Ovary (tissue), 9 donors: ENCODE data around the gene PDXDC1. TPM values are rescaled to one million over a fixed set of nuclear protein-coding genes. Genes with fewer than 3 reads are reported as not detected.
"Not testable (repeated sequence)": the region's sequence is repeated elsewhere in the genome, so short reads cannot be mapped to it uniquely, and the experiment has no call there.

Experiments
- DNase-seq, 5 donors: peaks; one replicate each; pipeline ENCODE4 v3.0.0-alpha.2; 2019 to 2020
- H3K27ac ChIP-seq, 2 donors: fragments of 200-600 bp; one replicate each; pipeline versions ENCODE4 v1.5.1 to v1.8.0; 2019 to 2022
- H3K27me3 ChIP-seq: fragments of 200-600 bp; one replicate; pipeline ENCODE4 v1.8.0; 2022
- H3K36me3 ChIP-seq: fragments of 200-600 bp; sonication (generic); one replicate; pipeline ENCODE4 v1.5.1; 2019
- H3K4me1 ChIP-seq: one replicate; pipeline ENCODE4 v1.8.1; 2013; ENCODE audit warnings: mild to moderate bottlenecking, moderate library complexity; ENCODE audit not compliant: insufficient read depth
- H3K4me3 ChIP-seq: fragments of 200-600 bp; sonication (generic); one replicate; pipeline ENCODE4 v1.5.1; 2017
- H3K9me3 ChIP-seq, 2 donors: fragments of 200-600 bp in 1 of 2; sonication (generic) in 1 of 2; one replicate each; pipeline versions ENCODE4 v1.5.1 to v1.8.1; 2013 to 2019; ENCODE audit warnings: mild to moderate bottlenecking in 1 of 2, moderate library complexity in 1 of 2
- WGBS, 3 donors: extraction: QIAGEN DNeasy Blood & Tissue Kit in 1 of 3; methylation state at CpG; one replicate each; pipeline versions ENCODE4 v1.1.5 to v1.1.7; 2013 to 2017; 5-methylcytosine and 5-hydroxymethylcytosine counted together
- intact Hi-C, 4 donors: fragments of 100-400 bp; cut with DNase I; formaldehyde crosslinking; loops; one replicate each; pipeline versions ENCODE4 v1.11.0 to v1.15.1; 2022 to 2023
- polyA plus RNA-seq, 2 donors: library from polyadenylated mRNA; stranded (reverse); fragments of 200-250 nt in 1 of 2; fragments of 350-450 nt in 1 of 2; fragmentation: Illumina TruSeq in 1 of 2; extraction: RNeasy Lipid Tissue Mini Kit (QIAGEN cat#74804) in 1 of 2; gene quantifications; one replicate each; pipeline ENCODE4 v1.2.3, GENCODE V29; 2013 to 2014
- total RNA-seq, 7 donors: library from RNA; depleted of rRNA in 2 of 7; stranded (reverse); fragments of >200 nt in 2 of 7; fragmentation: NEBNext Ultra II Directional in 3 of 7; extraction: Animal tissue kit (Norgen Biotek cat#: 25700) in 3 of 7; gene quantifications; one replicate each; pipeline versions ENCODE4 v1.1.0 to v1.2.4, GENCODE V29; 2016 to 2023
- donor health status: DM: no; HTN: no; CAD: no; lungs with moderate emphysema.
- donor health status: DM: no; HTN: no; CAD: no.
- donor health status: Bipolar disorder and iron deficiency.
- donor health status: DM: yes; HTN: yes; CAD: no.
- donor health status: DM: no; HTN: no; CAD: no.
- donor health status: DM: yes; HTN: yes; CAD: no.

The PDXDC1 gene
- total and polyA plus RNA-seq, 9 donors, result 36.9 to 69.3 (median 59.3) TPM

DNA sequence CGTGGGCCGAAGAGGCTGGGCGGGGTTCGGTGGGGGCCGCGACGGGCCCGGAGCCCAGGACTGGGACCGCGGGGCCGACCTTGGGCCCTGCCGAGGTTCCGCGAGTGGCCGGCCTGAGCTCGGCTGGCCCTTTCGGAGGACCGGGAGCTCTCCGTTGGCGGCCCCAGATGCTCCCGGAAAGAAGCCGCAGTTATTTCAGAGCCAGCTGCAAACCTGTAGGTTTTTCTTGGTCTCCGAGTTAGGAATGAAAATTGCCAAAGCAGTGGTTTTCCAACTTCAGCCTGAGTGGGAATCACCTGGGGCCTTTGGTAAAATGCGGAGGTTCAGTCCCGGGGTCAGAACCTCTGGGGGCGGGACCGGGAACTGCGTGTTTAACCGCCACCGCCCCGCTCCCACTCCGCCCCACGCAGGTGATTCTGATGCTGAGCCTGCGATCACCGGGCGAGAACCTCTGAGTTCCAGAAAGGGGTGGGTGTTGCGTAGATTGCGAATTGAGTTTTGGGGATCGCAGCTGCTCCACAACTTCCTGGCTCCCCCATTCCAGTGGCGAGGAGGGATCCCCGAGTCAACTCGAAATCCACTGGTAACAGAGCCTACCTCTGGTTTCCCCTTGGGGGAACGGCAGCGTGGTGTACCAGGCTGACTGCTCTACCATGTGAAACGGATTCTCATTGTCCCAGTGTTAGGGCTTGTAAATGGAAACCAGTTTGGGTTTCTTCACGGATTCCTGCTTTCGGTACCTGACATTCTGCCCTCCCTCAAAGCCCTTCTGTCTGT is 780 bp downstream of the PDXDC1 start:
- DNase-seq, result peak; percentile 45 to 74 (median 49)

DNA sequence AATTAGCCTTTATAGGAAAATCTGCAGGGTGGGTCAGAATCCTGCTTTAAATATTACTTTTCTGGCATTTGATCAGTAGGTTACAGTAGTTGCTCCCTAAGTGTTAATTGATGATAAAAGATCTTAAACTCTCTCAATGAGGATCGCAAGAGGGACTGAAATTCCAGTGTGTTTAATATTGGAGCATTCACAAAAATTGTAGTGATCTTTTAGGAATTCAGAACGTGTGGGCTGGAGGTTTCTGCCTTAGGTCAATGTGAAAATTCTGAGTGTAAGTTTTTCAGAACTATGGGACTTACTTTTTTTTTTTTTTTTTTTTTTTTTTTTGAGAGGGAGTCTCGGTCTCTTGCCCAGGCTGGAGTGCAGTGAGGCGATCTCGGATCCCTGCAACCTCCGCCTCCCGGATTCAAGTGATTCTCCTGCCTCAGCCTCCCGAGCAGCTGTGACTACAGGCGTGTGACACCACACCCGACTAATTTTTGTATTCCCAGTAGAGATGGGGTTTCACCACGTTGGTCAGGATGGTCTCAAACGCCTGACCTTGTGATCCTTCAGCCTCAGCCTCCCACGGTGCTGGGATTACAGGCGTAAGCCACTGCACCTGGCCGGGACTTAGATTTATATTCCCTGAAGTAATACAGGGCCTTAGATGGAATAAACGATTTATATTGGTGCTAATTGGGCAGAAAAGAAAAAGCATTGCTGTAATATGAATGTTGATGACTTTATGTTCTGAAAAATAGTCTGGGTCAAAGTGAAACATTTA is 2.3 kb downstream of the PDXDC1 start:
- H3K4me1 ChIP-seq, DNase-seq, H3K9me3 ChIP-seq, intact Hi-C loops, H3K4me3 ChIP-seq, H3K27ac ChIP-seq, H3K36me3 ChIP-seq, H3K27me3 ChIP-seq: not testable (repeated sequence)
- WGBS, 3 donors, result 50 to 61% (median 56%) methylated on average over 14 to 15 of the region's 16 CpGs

More for the DNA sequence above, 780 bp downstream of the PDXDC1 start:
- H3K27ac ChIP-seq, result peak overlapping the region; percentile 78 to 90
- H3K4me1 ChIP-seq, H3K9me3 ChIP-seq, H3K36me3 ChIP-seq, H3K27me3 ChIP-seq, intact Hi-C loops: not testable (repeated sequence)
- 2 to 5% (median 3%) methylated on average over 21 to 47 of the region's 47 CpGs for WGBS, 3 donors
- H3K4me3 ChIP-seq, result peak overlapping the region; percentile 66

DNA sequence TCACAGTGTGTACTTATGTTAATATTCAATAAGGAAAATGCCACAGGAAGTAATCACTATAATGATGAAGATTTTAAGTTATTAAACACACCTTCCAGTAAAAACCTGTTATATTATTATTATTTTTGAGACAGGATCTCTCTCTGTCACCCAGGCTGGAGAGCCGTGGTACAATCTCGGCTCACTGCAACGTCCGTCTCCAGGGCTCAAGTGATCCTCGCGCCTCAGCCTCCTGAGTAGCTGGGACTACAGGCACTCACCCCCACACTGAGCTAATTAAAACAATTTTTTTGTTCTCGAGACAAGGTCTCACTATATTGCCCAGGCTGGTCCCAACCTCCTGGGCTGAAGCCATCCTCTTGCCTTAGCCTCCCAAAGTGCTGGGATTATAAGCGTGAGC is 3.5 kb downstream of the PDXDC1 start:
- H3K27ac ChIP-seq, H3K27me3 ChIP-seq, H3K36me3 ChIP-seq, H3K4me1 ChIP-seq, H3K9me3 ChIP-seq, DNase-seq, intact Hi-C loops, H3K4me3 ChIP-seq: not testable (repeated sequence)
- 90% methylated on average over 8 of the region's 8 CpGs for WGBS, 3 donors

DNA sequence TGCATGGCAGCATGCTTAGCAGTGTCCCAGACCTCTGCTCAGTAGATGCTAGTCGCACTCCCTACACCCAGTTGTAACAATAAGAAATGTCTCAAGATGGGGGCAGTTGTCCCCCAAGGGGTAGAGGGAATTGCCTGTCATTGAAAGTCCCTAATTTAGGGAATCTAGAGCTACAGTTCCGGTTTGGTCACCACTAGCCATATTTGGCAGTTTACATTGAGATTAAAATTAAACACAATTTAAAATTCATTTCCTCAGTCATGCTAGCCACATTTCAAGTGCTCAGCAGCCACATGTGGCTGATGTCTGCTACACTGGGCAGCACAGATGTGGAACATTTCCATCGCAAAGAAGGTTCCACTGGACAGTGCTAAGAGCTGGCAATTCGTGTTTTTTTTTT is 4.1 kb downstream of the PDXDC1 start:
- H3K4me3 ChIP-seq, H3K4me1 ChIP-seq, H3K36me3 ChIP-seq, DNase-seq, intact Hi-C loops, H3K27ac ChIP-seq, H3K27me3 ChIP-seq, H3K9me3 ChIP-seq: not testable (repeated sequence)
- WGBS, 3 donors, result 80 to 85% (median 80%) methylated on average over 4 of the region's 4 CpGs

DNA sequence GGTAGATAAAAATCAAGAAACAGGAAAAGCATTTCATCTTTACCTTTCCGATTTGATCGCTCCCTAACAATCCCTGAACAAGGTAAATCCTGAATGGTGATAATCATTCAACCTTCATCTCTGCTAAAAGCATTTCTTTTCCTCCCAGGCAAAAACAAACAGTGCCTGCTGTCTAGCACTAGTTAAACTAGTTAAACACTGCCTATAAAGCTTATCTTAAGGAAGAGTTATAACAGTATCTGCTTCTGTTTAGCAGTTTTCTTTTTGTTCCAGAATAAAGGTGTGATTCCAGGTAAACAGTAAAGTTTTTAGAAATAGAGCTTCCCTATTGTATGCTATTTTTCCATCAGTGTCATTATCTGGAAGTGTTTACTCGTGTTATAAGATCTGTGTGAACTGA is 6.4 kb downstream of the PDXDC1 start:
- DNase-seq, H3K27me3 ChIP-seq, H3K9me3 ChIP-seq, H3K4me1 ChIP-seq, H3K27ac ChIP-seq, H3K36me3 ChIP-seq, H3K4me3 ChIP-seq, intact Hi-C loops: not testable (repeated sequence)
- WGBS, 3 donors, result 76 to 85% (median 79%) methylated on average over 3 of the region's 3 CpGs

DNA sequence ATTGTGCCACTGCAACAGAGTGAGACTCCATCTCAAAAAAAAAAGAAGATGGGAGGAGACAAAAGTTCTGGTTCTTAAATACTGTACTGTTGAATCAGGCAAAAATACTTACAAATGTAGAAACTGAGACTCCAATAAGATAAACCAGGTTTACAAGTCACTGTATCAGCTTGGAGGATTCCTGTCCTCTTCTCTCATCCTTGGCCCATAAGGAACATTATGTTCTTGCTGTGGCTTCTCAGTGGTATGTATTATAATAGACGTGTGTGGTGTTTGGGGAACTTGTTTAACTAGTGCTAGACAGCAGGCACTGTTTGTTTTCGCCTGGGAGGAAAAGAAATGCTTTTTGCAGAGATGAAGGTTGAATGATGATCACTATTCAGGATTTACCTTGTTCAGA is 7.7 kb downstream of the PDXDC1 start:
- intact Hi-C loops, H3K4me1 ChIP-seq, H3K27ac ChIP-seq, H3K27me3 ChIP-seq, DNase-seq, H3K36me3 ChIP-seq, H3K9me3 ChIP-seq, H3K4me3 ChIP-seq: not testable (repeated sequence)
- 0 to 38% (median 31%) methylated on average over 1 to 2 of the region's 2 CpGs for WGBS, 3 donors

DNA sequence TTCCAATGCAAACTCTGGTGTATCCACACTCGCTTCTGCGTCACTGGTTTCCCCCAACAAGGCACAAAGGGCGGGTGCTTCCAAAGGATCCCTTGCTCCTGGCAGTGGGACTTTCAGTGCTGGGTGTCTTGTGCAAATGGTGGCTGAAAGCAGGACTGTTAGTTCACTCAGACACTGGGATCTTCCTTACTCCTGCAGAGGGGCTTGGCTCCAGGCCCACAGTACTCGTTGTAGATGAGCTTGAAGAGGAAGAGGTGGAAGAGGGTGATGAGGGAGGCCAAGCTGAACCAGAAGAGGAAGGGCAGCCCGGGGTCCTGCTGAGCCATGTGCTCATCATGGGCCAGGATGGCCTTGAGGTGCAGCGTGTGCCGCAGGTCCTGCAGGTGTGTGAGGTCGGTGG is 13.3 kb downstream of the PDXDC1 start:
- H3K4me3 ChIP-seq, H3K36me3 ChIP-seq, DNase-seq, H3K4me1 ChIP-seq, H3K9me3 ChIP-seq, H3K27ac ChIP-seq, intact Hi-C loops, H3K27me3 ChIP-seq: not testable (repeated sequence)
- 76 to 83% (median 82%) methylated on average over 8 of the region's 8 CpGs for WGBS, 3 donors

DNA sequence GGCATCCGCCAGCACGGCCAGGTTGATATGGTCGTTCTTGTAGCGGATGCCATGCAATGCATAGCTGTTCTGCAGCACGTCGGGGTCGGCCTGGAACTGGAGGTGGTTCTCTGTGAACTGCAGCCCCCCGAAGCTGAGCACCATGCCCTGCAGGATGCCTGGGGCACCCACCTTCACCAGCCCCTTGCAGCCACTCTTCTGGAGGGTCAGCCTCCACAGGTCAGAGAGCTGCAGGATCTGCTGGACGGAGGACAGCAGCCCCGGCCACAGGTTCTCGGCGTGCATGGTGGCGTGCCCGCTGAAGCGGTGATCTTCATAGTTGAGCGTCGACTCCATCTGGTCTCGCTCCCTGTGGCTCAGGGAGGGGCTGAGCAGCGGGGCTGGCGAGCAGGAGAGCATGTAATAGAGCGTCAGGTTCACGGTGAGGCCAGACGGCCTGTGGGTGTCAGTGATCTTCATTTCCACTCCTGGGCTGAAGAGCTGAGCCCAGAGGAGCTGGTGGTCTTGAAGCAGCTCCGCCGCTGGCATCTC is 13.9 kb downstream of the PDXDC1 start:
- H3K36me3 ChIP-seq, DNase-seq, H3K9me3 ChIP-seq, intact Hi-C loops, H3K27ac ChIP-seq, H3K4me1 ChIP-seq, H3K4me3 ChIP-seq, H3K27me3 ChIP-seq: not testable (repeated sequence)
- 90 to 93% (median 92%) methylated on average over 21 to 25 of the region's 25 CpGs for WGBS, 3 donors

DNA sequence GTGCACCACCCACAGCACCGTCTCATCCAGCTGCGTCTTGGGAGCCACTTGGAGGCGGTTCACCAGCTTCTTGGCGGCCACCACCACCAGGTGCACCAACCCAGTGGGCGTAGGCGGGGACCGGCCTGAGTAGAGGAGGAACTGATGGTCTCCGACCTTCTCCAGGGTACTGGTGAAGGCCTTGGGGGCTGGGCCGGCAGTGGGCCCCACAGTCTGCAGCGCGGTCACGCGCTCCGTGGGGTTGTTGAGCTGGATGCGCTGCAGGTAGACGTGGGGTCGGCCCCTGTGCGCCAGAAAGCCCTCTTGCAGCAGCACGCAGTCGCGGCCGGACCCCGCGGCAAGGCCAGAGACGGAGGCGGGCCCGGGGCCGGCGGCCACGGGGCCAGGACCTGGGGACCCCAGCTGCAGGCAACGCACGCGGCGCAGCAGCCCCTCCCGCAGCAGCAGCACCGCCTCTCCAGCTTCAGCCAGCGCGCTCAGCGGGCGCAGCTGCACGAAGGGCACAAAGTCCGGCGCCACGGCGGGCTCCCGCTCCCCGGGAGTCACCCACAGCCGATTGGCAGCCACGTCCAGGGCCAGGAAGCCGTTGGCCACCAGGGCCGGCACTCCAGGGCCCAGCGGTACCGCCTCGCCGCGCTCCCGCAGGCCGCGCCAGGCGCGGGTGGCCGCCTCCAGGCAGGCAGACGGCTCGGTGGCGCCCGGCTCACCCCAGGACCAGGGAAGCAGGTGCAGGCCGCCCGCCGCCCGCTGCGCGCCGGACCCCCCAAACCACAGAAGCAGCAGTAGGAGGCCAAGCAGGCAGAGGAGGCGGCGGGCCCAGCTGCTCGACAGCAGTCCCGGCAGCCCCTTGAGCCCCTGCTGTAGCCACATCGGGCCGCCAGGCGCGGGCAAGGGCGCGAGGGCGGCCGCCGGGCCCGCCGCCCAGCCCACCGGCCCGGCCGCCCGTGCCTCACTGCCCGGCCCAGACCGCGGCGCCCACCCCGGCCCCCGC is 14.8 kb downstream of the PDXDC1 start:
- H3K4me3 ChIP-seq, H3K27ac ChIP-seq, H3K27me3 ChIP-seq, H3K9me3 ChIP-seq, intact Hi-C loops, H3K4me1 ChIP-seq, H3K36me3 ChIP-seq: not testable (repeated sequence)
- WGBS, 3 donors, result 74 to 85% (median 83%) methylated on average over 45 to 85 of the region's 98 CpGs
- peak in 1 of 5 donors; percentile 48 for DNase-seq

DNA sequence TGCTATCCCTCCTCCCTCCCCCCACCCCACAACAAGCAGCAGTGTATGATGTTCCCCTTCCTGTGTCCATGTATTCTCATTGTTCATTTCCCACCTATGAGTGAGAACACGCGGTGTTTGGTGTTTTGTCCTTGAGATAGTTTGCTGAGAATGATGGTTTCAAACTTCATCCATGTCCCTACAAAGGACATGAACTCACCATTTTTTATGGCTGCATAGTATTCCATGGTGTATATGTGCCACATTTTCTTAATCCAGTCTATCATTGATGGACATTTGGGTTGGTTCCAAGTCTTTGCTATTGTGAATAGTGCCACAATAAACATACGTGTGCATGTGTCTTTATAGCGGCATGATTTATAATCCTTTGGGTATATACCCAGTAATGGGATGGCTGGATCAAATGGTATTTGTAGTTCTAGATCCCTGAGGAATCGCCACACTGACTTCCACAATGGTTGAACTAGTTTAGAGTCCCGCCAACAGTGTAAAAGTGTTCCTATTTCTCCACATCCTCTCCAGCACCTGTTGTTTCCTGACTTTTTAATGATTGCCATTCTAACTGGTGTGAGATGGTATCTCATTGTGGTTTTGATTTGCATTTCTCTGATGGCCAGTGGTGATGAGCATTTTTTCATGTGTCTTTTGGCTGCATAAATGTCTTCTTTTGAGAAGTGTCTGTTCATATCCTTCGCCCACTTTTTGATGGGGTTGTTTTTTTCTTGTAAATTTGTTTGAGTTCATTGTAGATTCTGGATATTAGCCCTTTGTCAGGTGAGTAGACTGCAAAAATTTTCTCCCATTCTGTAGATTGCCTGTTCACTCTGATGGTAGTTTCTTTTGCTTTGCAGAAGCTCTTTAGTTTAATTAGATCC is 18.7 kb downstream of the PDXDC1 start:
- WGBS, 3 donors, result 93 to 95% (median 94%) methylated on average over 6 to 7 of the region's 7 CpGs

More for the DNA sequence above, 18.7 kb downstream of the PDXDC1 start:
- H3K27ac ChIP-seq, H3K4me1 ChIP-seq, H3K27me3 ChIP-seq, DNase-seq, H3K9me3 ChIP-seq, intact Hi-C loops, H3K4me3 ChIP-seq, H3K36me3 ChIP-seq: not testable (repeated sequence)
